Natural killer cell (primary cell): ENCODE data around the gene CD68. TPM values are rescaled to one million over a fixed set of nuclear protein-coding genes. Genes with fewer than 3 reads are reported as not detected.

Experiments
- ATAC-seq, 3 donors: fragments of 150-1000 bp in 2 of 3; fragments of 200-7000 bp in 1 of 3; cut with Tn5 transposase; 1 replicate in 1 of 3; 2 replicates in 2 of 3; pipeline ENCODE4 v1.10.0; 2021; ENCODE audit warnings: mild to moderate bottlenecking in 2 of 3, moderate library complexity in 2 of 3
- DNase-seq, 2 donors: peaks; one replicate each; pipeline versions ENCODE4 v3.0.0 to v3.0.0-alpha.2; 2013 to 2021; ENCODE audit warnings: mixed read lengths in 1 of 2
- H3K27ac ChIP-seq: one replicate; pipeline ENCODE4 v1.5.1; 2013; ENCODE audit warnings: mild to moderate bottlenecking, low read length
- H3K27me3 ChIP-seq: one replicate; pipeline ENCODE4 v1.6.1; 2013; ENCODE audit warnings: low read length; ENCODE audit not compliant: control insufficient read depth, insufficient read depth
- H3K36me3 ChIP-seq: one replicate; pipeline ENCODE4 v1.6.1; 2013; ENCODE audit warnings: low read length; ENCODE audit not compliant: control insufficient read depth, insufficient read depth
- H3K4me1 ChIP-seq: one replicate; pipeline ENCODE4 v1.6.1; 2013; ENCODE audit warnings: low read length; ENCODE audit not compliant: control insufficient read depth, insufficient read depth
- H3K4me3 ChIP-seq: one replicate; pipeline ENCODE4 v1.5.1; 2013; ENCODE audit warnings: low read length
- H3K9me3 ChIP-seq: one replicate; pipeline ENCODE4 v1.6.1; 2013; ENCODE audit warnings: low read length; ENCODE audit not compliant: control insufficient read depth, insufficient read depth
- H3K27ac Mint-ChIP-seq, 2 donors: one replicate each; pipeline ENCODE4 v1.8.0; 2022; ENCODE audit warnings: mild to moderate bottlenecking in 2 of 2, mixed read lengths in 2 of 2, moderate library complexity in 1 of 2
- H3K27me3 Mint-ChIP-seq, 2 donors: one replicate each; pipeline ENCODE4 v1.8.0; 2022; ENCODE audit warnings: low read depth in 2 of 2, mixed read lengths in 2 of 2
- H3K36me3 Mint-ChIP-seq: one replicate; pipeline ENCODE4 v1.8.0; 2022; ENCODE audit warnings: mixed read lengths
- H3K4me1 Mint-ChIP-seq, 2 donors: one replicate each; pipeline ENCODE4 v1.8.0; 2022; ENCODE audit warnings: mixed read lengths in 2 of 2
- H3K4me3 Mint-ChIP-seq: one replicate; pipeline ENCODE4 v1.8.0; 2022; ENCODE audit warnings: mild to moderate bottlenecking, moderate library complexity, mixed read lengths
- H3K9me3 Mint-ChIP-seq, 2 donors: one replicate each; pipeline ENCODE4 v1.8.0; 2022; ENCODE audit warnings: mixed read lengths in 2 of 2
- CTCF ChIP-seq: fragments of 200-600 bp; IDR thresholded peaks from one replicate; pipeline ENCODE4 v1.8.0; 2022; ENCODE audit warnings: antibody characterized with exemption
- WGBS: methylation state at CpG from one replicate; pipeline ENCODE4 v1.1.7; 2013; ENCODE audit warnings: missing lambda C conversion rate; ENCODE audit not compliant: insufficient coverage; 5-methylcytosine and 5-hydroxymethylcytosine counted together
- intact Hi-C: fragments of 100-400 bp; cut with micrococcal nuclease; formaldehyde crosslinking; loops from one replicate; pipeline ENCODE4 v1.14.2; 2022
- total RNA-seq, 4 donors: library from RNA; stranded (reverse); fragments of 120-200 nt in 1 of 4; gene quantifications; one replicate each; pipeline versions ENCODE4 v1.2.3 to v1.2.4, GENCODE V29; 2013 to 2022

The CD68 gene
- total RNA-seq: 10 to 100 TPM in 2 of 3 donors, 1 to 10 TPM in 1; 1.4 to 24.7 (median 13.0) TPM
- total RNA-seq (2013): 10.6 TPM

GRCh38 chr17:7579001-7579833, at the start of gene CD68:
TSS of gene CD68 (plus strand) at chr17:7579638. CDS start at chr17:7579678, 40 bp downstream.
- Mint-ChIP-seq H3K27ac (peak within 1 kb of the TSS; percentile 93 to 98), H3K4me3 (peak within 1 kb of the TSS; percentile 69), H3K27me3 (no peaks in the 10 kb centered on the region), H3K4me1 (peaks cover 58 to 65% of the 10 kb centered on the region in 2 donors), H3K36me3 (peaks cover 15% of the 10 kb centered on the region), H3K9me3 (no peaks in the 10 kb centered on the region)
- Histone ChIP-seq H3K4me1 (peaks cover 75% of the 10 kb centered on the region), H3K9me3 (no peaks in the 10 kb centered on the region), H3K4me3 (peak within 1 kb of the TSS; percentile 0), H3K27me3 (no peaks in the 10 kb centered on the region), H3K27ac (peak within 1 kb of the TSS; percentile 71), H3K36me3 (peaks cover 47% of the 10 kb centered on the region)
- WGBS: 33% methylated on average over 7 of the region's 7 CpGs
- intact Hi-C loops: no loop called here
- DNase-seq (peak in 1 of 2 donors; percentile 66), ATAC-seq (peak; percentile 11 to 46 (median 38))
- no peak for TF ChIP-seq CTCF

GRCh38 chr17:7530023-7530900, 49.2 kb upstream of the CD68 start:
- Mint-ChIP-seq H3K27ac (no peak overlapping the region), H3K36me3 (peaks cover 9% of the 10 kb centered on the region), H3K27me3 (no peaks in the 10 kb centered on the region), H3K4me1 (no peaks in the 10 kb centered on the region), H3K4me3 (no peak overlapping the region), H3K9me3 (peaks cover 2 to 3% of the 10 kb centered on the region in 2 donors)
- 98% methylated on average over 3 of the region's 6 CpGs for WGBS
- Histone ChIP-seq H3K27me3 (no peaks in the 10 kb centered on the region), H3K9me3 (peaks cover 12% of the 10 kb centered on the region), H3K36me3 (no peaks in the 10 kb centered on the region), H3K27ac (no peak overlapping the region), H3K4me3 (no peak overlapping the region), H3K4me1 (no peaks in the 10 kb centered on the region)
- DNase-seq (no peak), ATAC-seq (no peak)
- intact Hi-C loops: no loop called here
- no peak for TF ChIP-seq CTCF

GRCh38 chr17:7538050-7538449, 41.4 kb upstream of the CD68 start:
- H3K4me1 ChIP-seq: no peaks in the 10 kb centered on the region
- Mint-ChIP-seq H3K27ac (no peak overlapping the region), H3K9me3 (no peaks in the 10 kb centered on the region), H3K4me1 (no peaks in the 10 kb centered on the region), H3K4me3 (no peak overlapping the region), H3K36me3 (no peaks in the 10 kb centered on the region), H3K27me3 (no peaks in the 10 kb centered on the region)
- TF ChIP-seq CTCF: no peak
- intact Hi-C loops: no loop called here
- DNase-seq (no peak), ATAC-seq (no peak)
- 63% methylated on average over 3 of the region's 3 CpGs for WGBS
- H3K27ac ChIP-seq: no peak overlapping the region
- no peak overlapping the region for H3K4me3 ChIP-seq
- no peaks in the 10 kb centered on the region for H3K27me3 ChIP-seq
- peaks cover 7% of the 10 kb centered on the region for H3K9me3 ChIP-seq
- no peaks in the 10 kb centered on the region for H3K36me3 ChIP-seq
